Activated CD8-positive, alpha-beta T cell treated with anti-CD3 and anti-CD28 coated beads, Interleukin-2, amount 10 ng/mL, durations not matched to agents 7 days and 5 days (primary cell): ENCODE data around the gene DCBLD2. TPM values are rescaled to one million over a fixed set of nuclear protein-coding genes. Genes with fewer than 3 reads are reported as not detected.

Experiments
- ATAC-seq: fragments of 150-1000 bp; cut with Tn5 transposase; one replicate; pipeline ENCODE4 v1.10.0; 2021; ENCODE audit warnings: moderate library complexity
- CTCF ChIA-PET: fragments of 350-600 bp; sonication (Branson Sonifier 250); formaldehyde crosslinking; loops from one replicate; lab custom pipeline; 2021; ENCODE audit warnings: antibody characterized with exemption; lab: Charles Lee
- POLR2A ChIA-PET: fragments of 350-600 bp; sonication (Branson Sonifier 250); formaldehyde crosslinking; loops from one replicate; lab custom pipeline; 2021; ENCODE audit warnings: antibody characterized with exemption; lab: Charles Lee
- DNase-seq: peaks from one replicate; pipeline ENCODE4 v3.0.0-alpha.2; 2020
- H3K27ac Mint-ChIP-seq: one replicate; pipeline ENCODE4 v1.8.0; 2021; ENCODE audit warnings: mild to moderate bottlenecking, mixed read lengths
- H3K27me3 Mint-ChIP-seq: one replicate; pipeline ENCODE4 v1.8.0; 2021; ENCODE audit warnings: low read depth, mixed read lengths
- H3K36me3 Mint-ChIP-seq: one replicate; pipeline ENCODE4 v1.8.0; 2021; ENCODE audit warnings: low read depth, mixed read lengths
- H3K4me1 Mint-ChIP-seq: one replicate; pipeline ENCODE4 v1.8.0; 2021; ENCODE audit warnings: low read depth, mixed read lengths
- H3K4me3 Mint-ChIP-seq: one replicate; pipeline ENCODE4 v1.8.0; 2021; ENCODE audit warnings: mild to moderate bottlenecking, mixed read lengths
- H3K9me3 Mint-ChIP-seq: one replicate; pipeline ENCODE4 v1.8.0; 2022; ENCODE audit warnings: mixed read lengths; ENCODE audit not compliant: insufficient read depth
- total RNA-seq, 2 experiments: library from RNA; stranded (reverse); gene quantifications; one replicate each; pipeline ENCODE4 v1.2.3, GENCODE V29; 2021

Gene DCBLD2
- total RNA-seq, 2 experiments from 2014 or later: 1.2 to 1.3 TPM

DNA sequence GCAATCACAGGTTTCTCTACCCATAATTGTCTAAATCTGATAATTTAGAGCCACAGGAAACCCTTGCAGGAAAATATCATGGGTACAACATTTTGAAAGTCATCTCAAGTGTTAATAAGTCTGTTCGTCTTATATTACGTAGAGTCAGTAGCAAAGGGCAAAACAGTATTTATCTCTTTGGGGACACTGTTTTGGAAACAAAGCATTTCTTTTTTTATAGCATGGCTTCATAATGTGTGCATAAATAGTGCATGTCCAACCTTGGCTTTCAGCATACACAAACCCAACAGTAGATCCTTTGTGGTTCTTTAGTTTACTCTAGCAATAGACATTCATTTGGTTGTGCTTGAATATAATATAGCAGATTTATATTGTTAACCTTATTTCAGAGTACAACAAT lies 114.3 kb downstream of the DCBLD2 start:
- no peaks in the 10 kb centered on the region for H3K4me1 Mint-ChIP-seq
- H3K27ac Mint-ChIP-seq: no peak overlapping the region
- ATAC-seq (no peak), DNase-seq (no peak)
- H3K36me3 Mint-ChIP-seq: no peaks in the 10 kb centered on the region
- ChIA-PET POLR2A (no interaction called here), CTCF (no interaction called here)
- H3K4me3 Mint-ChIP-seq: no peak overlapping the region
- peaks cover 28% of the 10 kb centered on the region for H3K27me3 Mint-ChIP-seq
- H3K9me3 Mint-ChIP-seq: no peaks in the 10 kb centered on the region

- Mint-ChIP-seq H3K27ac (peak overlapping the region; percentile 26), H3K4me1 (no peaks in the 10 kb centered on the region), H3K27me3 (peaks cover 23% of the 10 kb centered on the region), H3K9me3 (no peaks in the 10 kb centered on the region), H3K36me3 (no peaks in the 10 kb centered on the region), H3K4me3 (no peak overlapping the region)
- ATAC-seq (no peak), DNase-seq (no peak)
- CTCF ChIA-PET: no interaction called here
- POLR2A ChIA-PET: no interaction called here
Measured at GRCh38 chr3:98786364-98787006, 115.0 kb downstream of the DCBLD2 start.

GRCh38 chr3:98784666-98785600 lies 116.6 kb downstream of the DCBLD2 start:
- Mint-ChIP-seq H3K4me3 (no peak overlapping the region), H3K27me3 (peaks cover 13% of the 10 kb centered on the region), H3K4me1 (no peaks in the 10 kb centered on the region), H3K36me3 (no peaks in the 10 kb centered on the region), H3K9me3 (no peaks in the 10 kb centered on the region), H3K27ac (no peak overlapping the region)
- POLR2A ChIA-PET: no interaction called here
- DNase-seq (no peak), ATAC-seq (no peak)
- CTCF ChIA-PET: no interaction called here

GRCh38 chr3:98784042-98784441 lies 117.5 kb downstream of the DCBLD2 start:
- POLR2A ChIA-PET: no interaction called here
- no peaks in the 10 kb centered on the region for H3K9me3 Mint-ChIP-seq
- H3K4me1 Mint-ChIP-seq: no peaks in the 10 kb centered on the region
- CTCF ChIA-PET: no interaction called here
- peaks cover 9% of the 10 kb centered on the region for H3K27me3 Mint-ChIP-seq
- ATAC-seq (no peak), DNase-seq (no peak)
- H3K36me3 Mint-ChIP-seq: no peaks in the 10 kb centered on the region
- no peak overlapping the region for H3K4me3 Mint-ChIP-seq
- H3K27ac Mint-ChIP-seq: no peak overlapping the region

GRCh38 chr3:98782824-98783500 lies 118.5 kb downstream of the DCBLD2 start:
- peaks cover 9% of the 10 kb centered on the region for H3K27me3 Mint-ChIP-seq
- no peak overlapping the region for H3K27ac Mint-ChIP-seq
- DNase-seq (no peak), ATAC-seq (no peak)
- POLR2A ChIA-PET: no interaction called here
- CTCF ChIA-PET: no interaction called here
- peaks cover 2% of the 10 kb centered on the region for H3K4me1 Mint-ChIP-seq
- no peak overlapping the region for H3K4me3 Mint-ChIP-seq
- H3K9me3 Mint-ChIP-seq: no peaks in the 10 kb centered on the region
- H3K36me3 Mint-ChIP-seq: no peaks in the 10 kb centered on the region

DNA sequence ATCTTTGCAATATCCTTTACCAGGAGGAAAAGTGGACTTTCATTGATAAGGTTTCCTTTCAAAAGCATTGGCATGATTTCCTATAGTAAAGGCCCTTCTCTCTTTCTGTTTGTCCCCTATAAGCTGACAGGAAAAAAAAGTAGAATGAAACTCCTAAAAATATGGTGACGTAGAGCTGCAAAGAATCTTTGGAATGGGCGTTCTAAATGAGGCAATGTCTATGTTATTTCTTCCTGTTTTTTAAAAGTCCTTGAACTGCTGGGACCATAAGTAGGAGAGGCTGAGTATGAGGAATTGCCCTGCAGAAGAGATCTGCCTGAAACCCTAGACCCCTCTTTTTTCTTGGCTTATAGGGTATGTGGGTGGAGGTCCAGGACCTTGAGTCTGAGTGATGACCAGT lies 121.2 kb downstream of the DCBLD2 start:
- ChIA-PET POLR2A (no interaction called here), CTCF (interaction anchor here (1.9 kb wide), 1 partner anchor 11 kb away, joined by 4 read pairs; no protein-coding TSS in a partner anchor)
- peaks cover 7% of the 10 kb centered on the region for H3K27me3 Mint-ChIP-seq
- H3K4me3 Mint-ChIP-seq: no peak overlapping the region
- DNase-seq (no peak), ATAC-seq (no peak)
- peaks cover 2% of the 10 kb centered on the region for H3K4me1 Mint-ChIP-seq
- no peaks in the 10 kb centered on the region for H3K9me3 Mint-ChIP-seq
- H3K36me3 Mint-ChIP-seq: no peaks in the 10 kb centered on the region
- no peak overlapping the region for H3K27ac Mint-ChIP-seq

DNA sequence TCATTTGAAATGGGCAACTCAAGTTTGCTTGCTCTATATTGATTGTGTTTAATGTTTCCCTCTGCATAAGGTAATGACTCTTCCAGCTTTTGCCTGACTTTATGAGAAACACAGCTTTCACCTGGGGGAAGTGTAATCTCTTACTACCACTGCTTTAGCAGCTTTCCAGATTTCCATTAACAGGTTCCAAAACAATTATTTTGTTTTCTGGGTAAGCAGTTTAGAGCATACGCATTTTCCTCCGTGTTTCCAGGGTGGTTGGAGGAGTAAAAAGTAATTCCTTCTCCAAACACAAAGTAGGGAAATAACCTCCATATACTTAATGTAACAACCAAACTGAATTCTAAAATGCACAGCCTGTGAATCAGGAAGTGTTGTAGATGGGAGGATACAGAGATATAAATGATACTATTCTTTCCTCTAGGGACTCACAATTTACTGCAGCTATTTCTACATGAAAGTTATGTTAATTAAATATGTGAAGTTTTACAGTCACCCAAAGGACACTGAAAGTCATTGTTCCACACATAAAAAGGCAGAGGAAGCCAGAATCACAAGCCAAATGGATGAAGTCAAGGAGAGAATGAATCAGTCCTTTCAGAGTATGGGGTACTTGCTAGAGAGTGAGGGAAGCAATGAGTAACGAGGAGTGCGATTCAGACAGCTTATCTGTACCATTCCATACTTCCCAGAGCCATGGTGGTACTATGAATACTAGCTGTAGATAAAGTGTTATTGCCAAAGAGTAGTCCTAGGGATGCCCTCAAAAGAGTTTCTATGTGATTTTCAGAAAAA lies 121.8 kb downstream of the DCBLD2 start:
- H3K27me3 Mint-ChIP-seq: peaks cover 5% of the 10 kb centered on the region
- ATAC-seq (no peak), DNase-seq (no peak)
- H3K9me3 Mint-ChIP-seq: no peaks in the 10 kb centered on the region
- no peak overlapping the region for H3K4me3 Mint-ChIP-seq
- POLR2A ChIA-PET: no interaction called here
- CTCF ChIA-PET: no interaction called here
- peaks cover 2% of the 10 kb centered on the region for H3K4me1 Mint-ChIP-seq
- H3K27ac Mint-ChIP-seq: no peak overlapping the region
- no peaks in the 10 kb centered on the region for H3K36me3 Mint-ChIP-seq

DNA sequence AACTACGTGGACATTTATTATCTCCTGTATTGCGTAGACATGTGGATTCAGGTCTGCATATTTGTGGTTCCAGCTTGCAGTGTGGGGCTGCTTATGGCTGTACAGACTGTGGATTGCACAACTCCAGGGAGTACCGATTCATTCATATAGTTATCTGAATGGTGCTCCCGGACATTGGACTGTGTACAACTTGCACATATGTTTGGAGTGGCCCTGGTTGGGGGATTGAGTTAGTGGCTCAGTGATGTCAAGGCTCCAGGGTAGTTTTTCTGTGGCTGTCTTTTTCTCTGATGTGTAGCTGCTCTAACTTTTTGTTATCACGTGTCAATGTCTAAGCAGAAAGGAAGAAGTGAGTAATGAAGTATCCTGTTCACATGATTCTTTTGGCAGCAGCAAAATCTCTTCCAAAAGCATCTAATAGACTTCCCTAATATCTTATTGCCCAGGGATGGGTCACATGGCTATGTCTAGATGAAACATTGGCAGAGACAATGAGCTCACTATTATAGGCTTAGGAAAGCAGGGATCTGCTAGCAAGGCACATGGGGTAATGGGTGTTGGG lies 122.6 kb downstream of the DCBLD2 start:
- POLR2A ChIA-PET: interaction anchor here (0.6 kb wide), 1 partner anchor 93 kb away, joined by 3 read pairs; no protein-coding TSS in a partner anchor
- CTCF ChIA-PET: interaction anchor here (1.7 kb wide), 1 partner anchor 177 kb away, joined by 3 read pairs; no protein-coding TSS in a partner anchor
- Mint-ChIP-seq H3K27ac (no peak overlapping the region), H3K27me3 (peaks cover 7% of the 10 kb centered on the region), H3K9me3 (no peaks in the 10 kb centered on the region), H3K36me3 (no peaks in the 10 kb centered on the region), H3K4me1 (peaks cover 2% of the 10 kb centered on the region), H3K4me3 (no peak overlapping the region)
- no peak for DNase-seq
- ATAC-seq: peak; percentile 33

- Mint-ChIP-seq H3K9me3 (no peaks in the 10 kb centered on the region), H3K36me3 (no peaks in the 10 kb centered on the region), H3K4me3 (no peak overlapping the region), H3K4me1 (peaks cover 2% of the 10 kb centered on the region), H3K27ac (no peak overlapping the region), H3K27me3 (peaks cover 11% of the 10 kb centered on the region)
- CTCF ChIA-PET: interaction anchor here (1.7 kb wide), 1 partner anchor 176 kb away, joined by 3 read pairs; no protein-coding TSS in a partner anchor
- POLR2A ChIA-PET: no interaction called here
- DNase-seq (no peak), ATAC-seq (peak; percentile 27)
Measured at GRCh38 chr3:98778383-98778782, 123.1 kb downstream of the DCBLD2 start.

GRCh38 chr3:98777801-98778220 lies 123.7 kb downstream of the DCBLD2 start:
- H3K4me1 Mint-ChIP-seq: peaks cover 2% of the 10 kb centered on the region
- no peak for ATAC-seq
- H3K36me3 Mint-ChIP-seq: no peaks in the 10 kb centered on the region

DNA sequence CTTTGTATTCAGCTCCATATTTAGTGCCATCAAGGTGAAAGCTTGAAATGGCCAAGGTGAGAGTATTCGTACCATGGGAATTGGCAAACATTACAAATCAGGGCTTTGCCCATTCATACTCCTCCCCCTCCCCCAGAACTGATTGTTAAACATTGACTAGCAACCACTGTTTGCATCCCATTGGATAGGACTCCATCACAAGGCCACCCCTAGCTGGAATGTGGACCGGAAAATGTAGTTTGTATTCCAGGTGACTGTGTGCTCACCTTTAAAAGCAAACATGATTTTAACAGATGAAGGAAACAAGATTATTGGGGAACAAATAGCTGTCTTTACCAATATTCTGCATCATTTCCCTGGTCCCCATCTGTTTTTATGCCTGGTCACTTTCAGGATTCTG lies 124.2 kb downstream of the DCBLD2 start:
- ChIA-PET POLR2A (no interaction called here), CTCF (interaction anchor here (1.7 kb wide), 1 partner anchor 175 kb away, joined by 3 read pairs; no protein-coding TSS in a partner anchor)
- Mint-ChIP-seq H3K27ac (no peak overlapping the region), H3K4me1 (peaks cover 2% of the 10 kb centered on the region), H3K9me3 (no peaks in the 10 kb centered on the region), H3K27me3 (peaks cover 11% of the 10 kb centered on the region), H3K4me3 (no peak overlapping the region), H3K36me3 (no peaks in the 10 kb centered on the region)
- DNase-seq (no peak), ATAC-seq (no peak)

More at GRCh38 chr3:98777801-98778220, 123.7 kb downstream of the DCBLD2 start:
- CTCF ChIA-PET: interaction anchor here (1.7 kb wide), 1 partner anchor 175 kb away, joined by 3 read pairs; no protein-coding TSS in a partner anchor
- DNase-seq: no peak
- no peak overlapping the region for H3K27ac Mint-ChIP-seq
- H3K4me3 Mint-ChIP-seq: no peak overlapping the region
- H3K9me3 Mint-ChIP-seq: no peaks in the 10 kb centered on the region
- peaks cover 11% of the 10 kb centered on the region for H3K27me3 Mint-ChIP-seq
- POLR2A ChIA-PET: no interaction called here
